Stimulated activated naive CD8-positive, alpha-beta T cell treated with anti-CD3 and anti-CD28 coated beads, Interleukin-15, amount 100 ng/mL, for 72 hours (primary cell): ENCODE measurements around the gene R3HDM2.
A peak's percentile ranks its signal among the peaks of the same experiment; 100 is the strongest.
"Not testable (repeated sequence)": the region's sequence is repeated elsewhere in the genome, so short reads cannot be mapped to it uniquely, and the experiment has no call there.

Source experiments
- ATAC-seq: fragments of 150-1000 bp; cut with Tn5 transposase; 2 replicates; pipeline ENCODE4 v1.10.0; 2021; ENCODE audit warnings: mild to moderate bottlenecking, moderate library complexity
- DNase-seq, 2 donors: peaks; one replicate each; pipeline ENCODE4 v3.0.0; 2021 to 2022
- H3K27ac Mint-ChIP-seq, 2 donors: one replicate each; pipeline ENCODE4 v1.8.0; 2022; ENCODE audit warnings: mild to moderate bottlenecking in 2 of 2, mixed read lengths in 2 of 2, moderate library complexity in 2 of 2
- H3K27me3 Mint-ChIP-seq: one replicate; pipeline ENCODE4 v1.8.0; 2022; ENCODE audit warnings: mixed read lengths
- H3K4me1 Mint-ChIP-seq: one replicate; pipeline ENCODE4 v1.8.0; 2022; ENCODE audit warnings: mild to moderate bottlenecking, mixed read lengths
- H3K4me3 Mint-ChIP-seq, 2 donors: one replicate each; pipeline ENCODE4 v1.8.0; 2022; ENCODE audit warnings: mild to moderate bottlenecking in 2 of 2, mixed read lengths in 2 of 2, moderate library complexity in 1 of 2
- H3K9me3 Mint-ChIP-seq, 2 donors: one replicate each; pipeline ENCODE4 v1.8.0; 2022; ENCODE audit warnings: mixed read lengths in 2 of 2

Gene R3HDM2

DNA sequence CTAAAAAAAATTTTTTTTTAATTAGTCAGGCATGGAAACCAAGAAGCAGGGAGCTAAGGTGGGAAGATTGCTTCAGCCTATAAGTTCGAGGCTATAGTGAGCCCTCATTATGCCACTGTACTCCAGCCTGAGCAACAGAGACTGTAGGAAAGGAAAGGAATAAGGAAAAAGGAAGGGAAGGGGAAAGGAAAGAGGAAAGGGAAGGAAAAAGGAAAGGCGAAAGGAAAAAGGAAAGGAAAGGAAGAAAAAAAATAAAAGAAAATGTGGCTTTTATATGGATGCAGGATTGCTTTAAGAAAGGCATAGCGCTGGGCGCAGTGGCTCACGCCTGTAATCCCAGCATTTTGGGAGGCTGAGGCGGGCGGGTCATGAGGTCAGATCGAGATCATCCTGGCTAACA lies 70.4 kb downstream of the R3HDM2 start:
- ATAC-seq (no peak), DNase-seq (no peak)
- H3K4me1 Mint-ChIP-seq, result no peaks in the 10 kb centered on the region
- H3K27ac Mint-ChIP-seq, result no peak overlapping the region
- H3K9me3 Mint-ChIP-seq, result no peaks in the 10 kb centered on the region
- no peaks in the 10 kb centered on the region for H3K27me3 Mint-ChIP-seq
- H3K4me3 Mint-ChIP-seq, result no peak overlapping the region

DNA sequence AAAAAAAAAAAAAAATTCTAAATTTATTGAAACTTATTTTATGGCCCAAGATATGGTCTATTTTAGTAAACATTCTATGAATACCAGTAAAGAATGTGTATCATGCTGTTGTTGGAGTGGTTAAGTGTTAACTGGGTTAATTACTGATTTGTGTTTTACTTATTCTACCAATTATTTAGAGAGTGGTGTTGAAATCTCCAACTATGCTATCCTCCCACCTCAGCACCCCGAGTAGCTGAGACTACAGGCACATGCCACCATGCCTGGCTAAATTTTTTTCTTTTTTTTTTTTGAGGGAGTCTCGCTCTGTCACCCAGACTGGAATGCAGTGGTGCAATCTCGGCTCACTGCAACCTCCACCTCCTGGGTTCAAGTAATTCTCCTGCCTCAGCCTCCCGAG lies 72.2 kb downstream of the R3HDM2 start:
- DNase-seq, result no peak
- Mint-ChIP-seq H3K9me3 (no peaks in the 10 kb centered on the region), H3K27me3 (no peaks in the 10 kb centered on the region), H3K4me1 (no peaks in the 10 kb centered on the region), H3K4me3 (no peak overlapping the region), H3K27ac (no peak overlapping the region)
- ATAC-seq, result no peak

DNA sequence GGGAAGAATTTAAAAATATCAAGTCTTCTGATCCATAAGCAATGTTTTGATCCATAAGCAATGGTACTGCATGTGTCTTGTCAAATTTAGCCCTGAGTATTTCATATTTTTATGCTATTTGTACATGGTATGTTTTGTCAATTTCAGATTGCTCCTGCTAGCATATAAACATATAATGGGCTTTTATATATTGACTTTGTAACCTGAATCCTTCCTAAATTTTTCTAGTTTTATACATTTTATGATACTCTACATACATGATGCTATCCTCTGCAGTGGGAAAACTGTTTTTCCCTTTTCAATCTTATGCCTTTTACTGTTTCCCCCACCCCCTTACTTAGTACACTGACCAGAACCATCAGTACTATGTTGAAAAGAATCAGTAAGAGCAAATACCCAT lies 75.1 kb downstream of the R3HDM2 start:
- Mint-ChIP-seq H3K9me3 (no peaks in the 10 kb centered on the region), H3K27ac (no peak overlapping the region), H3K27me3 (no peaks in the 10 kb centered on the region), H3K4me1 (no peaks in the 10 kb centered on the region), H3K4me3 (no peak overlapping the region)
- ATAC-seq (no peak), DNase-seq (no peak)

DNA sequence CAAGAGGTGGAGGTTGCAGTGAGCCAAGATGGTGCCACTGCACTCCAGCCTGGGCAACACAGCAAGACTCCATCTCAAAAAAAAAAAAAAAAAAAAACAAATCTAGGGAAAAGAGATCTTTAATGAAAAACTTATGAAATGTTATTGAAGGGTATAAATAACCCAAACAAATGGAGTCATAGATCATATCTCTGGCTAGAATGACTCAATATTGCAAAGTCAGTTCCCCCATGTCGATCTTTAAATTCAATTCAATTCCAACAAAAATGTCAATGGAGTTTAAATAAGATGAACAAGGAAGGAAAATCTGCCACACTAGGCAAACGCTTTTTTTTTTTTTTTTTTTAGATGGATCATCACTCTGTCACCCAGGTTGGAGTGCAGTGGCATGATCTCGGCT lies 78.7 kb downstream of the R3HDM2 start:
- DNase-seq, result no peak
- Mint-ChIP-seq H3K27me3 (no peaks in the 10 kb centered on the region), H3K4me1 (no peaks in the 10 kb centered on the region), H3K9me3 (peaks cover 1 to 5% of the 10 kb centered on the region in 2 donors), H3K27ac (no peak overlapping the region), H3K4me3 (no peak overlapping the region)
- ATAC-seq, result no peak

DNA sequence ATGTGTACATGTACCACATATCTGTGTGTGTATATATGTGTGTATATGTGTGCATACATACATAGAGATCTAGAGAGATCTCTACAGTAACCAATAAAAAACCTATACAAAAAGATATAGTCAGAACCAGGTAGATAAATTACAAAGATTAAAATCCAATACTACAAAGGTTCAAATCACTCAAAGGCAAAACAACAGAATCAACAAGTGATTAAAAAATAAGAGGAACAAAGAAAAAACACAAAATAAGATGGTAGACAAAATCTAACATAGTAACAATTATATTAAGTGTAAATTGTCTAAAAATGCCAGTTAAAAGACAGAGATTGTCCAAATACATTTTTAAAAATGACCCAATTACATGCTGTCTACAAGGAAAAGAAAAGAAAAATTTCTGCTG lies 83.6 kb downstream of the R3HDM2 start:
- Mint-ChIP-seq H3K27me3 (no peaks in the 10 kb centered on the region), H3K4me3 (no peak overlapping the region), H3K9me3 (peaks cover 4 to 11% of the 10 kb centered on the region in 2 donors), H3K27ac (no peak overlapping the region), H3K4me1 (peaks cover 29% of the 10 kb centered on the region)
- no peak for ATAC-seq
- DNase-seq, result no peak

DNA sequence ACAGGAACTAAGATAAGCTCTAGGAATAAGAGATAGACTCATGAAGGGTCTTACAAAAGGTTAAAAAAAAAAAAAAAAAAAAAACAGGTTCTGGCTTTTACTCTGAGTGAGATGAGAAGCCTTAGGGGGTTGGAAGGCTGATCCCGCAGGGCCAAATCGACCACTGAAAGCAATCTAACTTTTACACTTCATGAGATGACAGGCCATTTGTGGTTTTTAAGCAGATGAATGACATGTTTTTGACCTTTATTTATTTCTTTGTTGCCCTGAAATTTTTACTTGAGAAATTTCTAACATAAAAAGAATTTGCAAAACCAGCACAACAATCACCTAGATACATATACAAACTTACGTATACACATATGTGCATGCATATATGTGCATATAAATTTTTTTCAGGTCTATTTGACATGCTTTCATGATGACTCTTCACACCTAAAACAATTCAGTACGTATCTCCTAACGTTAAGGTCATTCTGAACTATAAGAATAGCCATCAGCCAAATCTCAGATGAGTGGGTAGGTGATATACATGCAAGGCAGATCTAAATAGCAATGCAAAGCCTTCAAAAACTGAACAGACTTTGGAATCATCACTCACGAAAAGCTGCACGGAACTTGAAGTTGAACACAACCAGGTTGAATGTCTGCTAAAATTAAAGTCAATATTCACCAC lies 87.0 kb downstream of the R3HDM2 start:
- Mint-ChIP-seq H3K4me1 (peaks cover 31% of the 10 kb centered on the region), H3K27ac (peak overlapping the region in 1 of 2 donors; percentile 80)
- peak; percentile 87 for ATAC-seq

DNA sequence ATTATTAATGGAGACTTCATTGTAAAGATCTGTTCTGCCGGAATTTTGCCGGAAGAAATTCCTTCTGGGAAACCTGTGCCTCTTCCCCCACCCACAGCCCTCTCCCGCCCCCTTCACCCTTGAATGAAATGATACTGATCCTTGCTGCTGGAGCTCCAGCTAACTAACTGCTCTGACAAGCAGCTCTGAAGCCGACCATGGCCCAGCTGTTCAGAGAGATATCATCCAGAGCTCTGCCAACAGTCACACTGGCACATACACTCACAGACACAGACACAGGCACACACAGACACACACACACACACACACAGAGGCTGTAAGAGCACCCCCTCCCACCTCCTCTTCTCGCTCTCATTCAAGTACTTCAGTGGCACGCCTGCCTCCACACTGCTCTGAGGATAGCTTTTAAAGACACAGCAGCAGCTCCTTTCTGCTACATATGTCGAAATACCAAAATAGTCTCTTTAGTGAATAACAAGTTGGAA lies 88.6 kb downstream of the R3HDM2 start:
- Mint-ChIP-seq H3K9me3 (peaks cover 4 to 6% of the 10 kb centered on the region in 2 donors), H3K4me1 (peaks cover 31% of the 10 kb centered on the region), H3K27ac (peak overlapping the region in 1 of 2 donors; percentile 86), H3K27me3 (no peaks in the 10 kb centered on the region), H3K4me3 (no peak overlapping the region)
- peak in 1 of 2 donors; percentile 17 for DNase-seq
- peak; percentile 66 for ATAC-seq

More for the DNA sequence above, 87.0 kb downstream of the R3HDM2 start:
- H3K27me3 Mint-ChIP-seq, result no peaks in the 10 kb centered on the region
- peak overlapping the region; percentile 4 to 20 for H3K4me3 Mint-ChIP-seq
- peak in 1 of 2 donors; percentile 56 for DNase-seq
- H3K9me3 Mint-ChIP-seq, result peaks cover 4 to 11% of the 10 kb centered on the region in 2 donors

DNA sequence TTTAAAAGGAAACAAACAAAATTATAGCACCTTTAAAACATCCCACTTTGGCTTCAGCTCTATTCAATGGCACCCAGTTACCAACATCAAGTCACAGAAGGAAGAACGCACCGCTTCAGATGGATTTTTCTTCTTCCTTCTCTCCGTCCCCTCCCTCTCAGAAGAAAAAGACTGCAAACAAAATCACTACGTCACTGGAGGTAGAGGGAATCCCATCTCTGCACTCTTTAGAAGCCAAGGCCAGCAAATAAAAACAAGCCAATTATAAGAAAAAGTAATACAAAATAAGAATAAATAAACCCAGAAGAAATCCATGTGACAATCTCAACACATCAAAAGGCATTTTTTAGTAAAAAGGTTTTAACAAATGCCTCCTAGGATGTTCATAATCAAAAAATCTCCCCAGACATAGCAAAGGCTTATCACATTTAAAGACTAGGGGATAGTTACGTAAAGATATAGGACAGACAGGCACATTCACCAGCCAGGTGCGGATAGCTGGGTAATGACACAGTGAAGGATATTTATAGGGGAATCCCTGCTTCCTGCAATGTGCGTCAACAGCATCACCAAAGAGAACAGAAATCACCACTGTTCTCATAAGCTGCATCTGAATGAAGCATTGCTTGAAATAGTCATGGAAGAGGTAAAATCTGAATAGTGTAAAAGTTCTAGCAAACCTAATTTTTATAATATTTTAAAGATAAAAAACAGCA lies 89.4 kb downstream of the R3HDM2 start:
- DNase-seq (no peak), ATAC-seq (peak; percentile 60)
- peak overlapping the region in 1 of 2 donors; percentile 34 for H3K4me3 Mint-ChIP-seq
- no peaks in the 10 kb centered on the region for H3K27me3 Mint-ChIP-seq
- peaks cover 31% of the 10 kb centered on the region for H3K4me1 Mint-ChIP-seq
- H3K27ac Mint-ChIP-seq, result no peak overlapping the region
- peaks cover 0 to 4% of the 10 kb centered on the region in 2 donors for H3K9me3 Mint-ChIP-seq

DNA sequence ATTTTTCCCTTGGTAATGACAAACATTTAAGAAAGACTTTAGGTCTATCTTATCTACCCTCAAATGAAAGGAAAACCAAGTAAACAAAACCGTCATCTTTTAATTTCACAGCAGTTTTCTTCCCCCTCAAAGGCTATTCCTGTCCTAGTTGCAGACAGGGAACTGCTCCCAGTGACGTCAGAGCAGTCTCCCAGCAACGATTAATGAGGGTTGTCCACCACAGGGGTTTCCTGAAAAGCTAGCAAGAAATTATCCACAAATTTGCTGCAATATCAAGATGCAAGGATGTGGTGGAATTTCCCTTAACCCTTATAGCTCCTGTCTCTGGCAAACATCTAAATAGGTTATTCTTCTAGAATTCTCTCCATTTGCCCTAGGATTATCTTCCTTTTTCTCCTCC lies 90.7 kb downstream of the R3HDM2 start:
- Mint-ChIP-seq H3K27ac (peak overlapping the region in 1 of 2 donors; percentile 30), H3K4me1 (peaks cover 30% of the 10 kb centered on the region)
- DNase-seq, result no peak

DNA sequence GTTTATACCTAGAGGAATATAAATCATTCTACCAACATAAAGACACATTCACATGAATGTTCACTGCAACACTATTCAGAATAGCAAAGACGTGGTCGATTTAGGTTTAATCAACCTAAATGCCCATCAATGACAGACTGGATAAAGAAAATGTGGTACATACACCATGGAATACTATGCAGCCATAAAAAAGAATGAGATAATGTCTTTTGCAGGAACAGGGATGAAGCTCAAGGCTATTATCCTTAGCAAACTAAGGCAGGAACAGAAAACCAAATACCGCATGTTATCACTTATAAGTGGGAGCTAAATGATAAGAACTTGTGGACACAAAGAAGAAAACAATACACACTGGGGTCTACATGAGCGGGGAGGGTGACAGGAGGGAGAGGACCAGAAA lies 94.5 kb downstream of the R3HDM2 start:
- not testable (repeated sequence) for H3K4me1 Mint-ChIP-seq, H3K9me3 Mint-ChIP-seq, ATAC-seq, H3K4me3 Mint-ChIP-seq, H3K27me3 Mint-ChIP-seq, H3K27ac Mint-ChIP-seq, DNase-seq

More for the DNA sequence above, 90.7 kb downstream of the R3HDM2 start:
- Mint-ChIP-seq H3K27me3 (no peaks in the 10 kb centered on the region), H3K4me3 (peak overlapping the region in 1 of 2 donors; percentile 23), H3K9me3 (peaks cover 0 to 4% of the 10 kb centered on the region in 2 donors)
- no peak for ATAC-seq

DNA sequence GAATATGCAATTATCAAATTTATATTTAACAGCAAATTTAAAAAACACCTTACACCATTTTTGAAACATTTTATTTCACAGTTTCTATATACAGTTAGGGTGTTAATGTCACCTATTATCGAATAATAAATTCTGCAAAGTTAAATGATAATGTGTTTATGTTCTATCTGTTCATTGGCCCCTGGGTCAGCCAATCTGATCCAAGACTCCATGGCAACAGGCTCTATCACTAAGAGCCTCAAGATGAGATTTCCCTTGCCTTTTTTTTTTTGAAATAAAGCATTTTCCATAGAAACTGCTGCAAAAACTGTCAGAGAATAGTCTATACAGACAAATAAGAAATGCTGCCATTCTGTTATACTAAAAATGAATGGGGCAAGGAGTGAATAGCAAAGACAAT lies 96.6 kb downstream of the R3HDM2 start:
- no peak overlapping the region for H3K4me3 Mint-ChIP-seq
- no peak overlapping the region for H3K27ac Mint-ChIP-seq
- H3K27me3 Mint-ChIP-seq, result no peaks in the 10 kb centered on the region
- H3K9me3 Mint-ChIP-seq, result no peaks in the 10 kb centered on the region
- no peak for DNase-seq
- ATAC-seq, result no peak
- no peaks in the 10 kb centered on the region for H3K4me1 Mint-ChIP-seq

DNA sequence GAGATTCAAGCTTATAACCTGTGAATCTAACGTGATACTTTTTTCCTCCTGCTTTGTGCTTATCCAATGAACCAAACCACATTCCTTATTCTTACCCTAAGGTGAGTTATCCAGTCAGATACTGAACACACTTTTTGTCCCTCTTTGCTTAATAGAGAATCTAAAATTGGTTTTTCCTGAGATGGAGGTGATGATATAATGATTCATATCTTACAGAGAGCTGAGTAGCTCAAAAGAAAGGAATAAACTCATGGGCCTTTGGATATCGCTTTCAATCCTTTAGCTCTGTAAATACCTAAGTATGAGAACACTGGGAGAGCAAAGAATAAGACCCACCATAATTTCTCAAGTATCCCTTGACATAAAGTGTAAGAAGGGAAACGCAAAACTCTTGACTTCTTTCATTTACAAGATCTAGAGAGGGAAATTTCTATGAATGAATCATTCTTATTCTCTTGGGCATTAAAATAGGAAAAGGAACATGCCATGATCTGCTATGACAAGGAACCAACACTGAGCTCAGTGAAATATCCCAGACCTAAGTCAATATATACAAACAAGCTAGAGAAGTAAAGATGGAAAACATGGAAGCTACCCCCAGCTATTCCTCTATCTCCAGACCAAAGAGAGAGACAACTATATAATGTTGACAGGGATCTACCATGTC lies 98.1 kb downstream of the R3HDM2 start:
- no peaks in the 10 kb centered on the region for H3K4me1 Mint-ChIP-seq
- no peak overlapping the region for H3K4me3 Mint-ChIP-seq
- DNase-seq (no peak), ATAC-seq (no peak)
- no peak overlapping the region for H3K27ac Mint-ChIP-seq
- no peaks in the 10 kb centered on the region for H3K9me3 Mint-ChIP-seq
- H3K27me3 Mint-ChIP-seq, result no peaks in the 10 kb centered on the region

DNA sequence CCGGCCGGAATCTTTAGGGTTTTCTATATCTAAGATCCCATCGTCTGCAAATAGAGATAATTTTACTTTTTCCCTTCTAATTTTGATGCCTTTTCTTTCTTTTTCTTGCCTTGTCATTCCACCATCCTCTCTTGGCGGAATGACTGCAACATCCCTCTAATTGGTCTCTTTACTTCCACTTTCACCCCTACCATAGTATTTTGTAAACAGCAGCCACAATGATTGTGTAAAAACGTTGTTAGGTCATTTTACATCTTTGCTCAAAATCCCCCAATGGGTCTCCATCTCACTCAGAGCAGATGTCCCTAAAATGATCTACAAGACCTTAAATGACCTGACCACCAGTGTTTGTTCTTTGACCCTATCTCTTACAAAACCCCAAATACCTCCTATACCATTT lies 99.9 kb downstream of the R3HDM2 start:
- Mint-ChIP-seq H3K27ac (no peak overlapping the region), H3K9me3 (no peaks in the 10 kb centered on the region), H3K4me1 (no peaks in the 10 kb centered on the region), H3K4me3 (no peak overlapping the region), H3K27me3 (no peaks in the 10 kb centered on the region)
- DNase-seq, result no peak
- no peak for ATAC-seq

DNA sequence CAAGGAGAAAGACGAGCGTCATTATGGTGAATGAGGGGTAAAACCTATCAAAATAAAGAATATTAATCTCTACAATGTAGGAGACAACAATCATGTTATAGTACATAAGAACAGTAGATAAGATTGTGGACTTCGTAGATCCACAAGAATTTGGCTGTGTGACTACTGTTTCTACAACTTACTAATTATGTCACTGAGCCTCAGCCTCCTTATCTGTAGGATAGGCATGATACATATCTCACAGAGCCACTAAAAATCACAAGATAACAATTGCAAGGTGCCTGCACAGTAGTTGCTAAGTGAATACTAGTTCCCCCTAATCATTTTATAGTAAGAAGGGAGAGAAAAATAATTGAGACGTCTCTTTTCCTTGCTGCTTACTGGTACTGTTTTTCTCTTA lies 101.6 kb downstream of the R3HDM2 start:
- no peak for DNase-seq
- Mint-ChIP-seq H3K27ac (no peak overlapping the region), H3K27me3 (no peaks in the 10 kb centered on the region), H3K4me3 (no peak overlapping the region), H3K4me1 (no peaks in the 10 kb centered on the region), H3K9me3 (no peaks in the 10 kb centered on the region)
- no peak for ATAC-seq

DNA sequence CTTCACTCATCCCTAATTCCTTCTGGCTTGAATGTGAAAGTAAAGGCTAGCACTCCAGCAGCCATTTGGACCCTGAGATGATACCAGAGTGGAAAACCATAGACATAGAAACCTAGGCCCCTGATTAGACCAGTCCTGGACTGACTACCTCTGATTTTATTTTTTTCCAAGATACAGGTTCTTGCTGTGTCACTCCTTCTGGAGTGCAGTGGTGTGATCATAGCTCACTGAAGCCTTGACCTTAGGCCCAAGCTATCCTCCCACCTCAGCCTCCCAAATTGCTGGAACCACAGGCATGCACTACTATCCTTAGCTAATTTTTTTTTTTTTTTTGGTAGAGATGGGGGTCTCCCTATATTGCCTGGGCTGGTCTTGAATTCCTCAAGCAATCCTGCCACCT lies 105.4 kb downstream of the R3HDM2 start:
- Mint-ChIP-seq H3K4me3 (no peak overlapping the region), H3K4me1 (no peaks in the 10 kb centered on the region), H3K27ac (no peak overlapping the region), H3K27me3 (no peaks in the 10 kb centered on the region), H3K9me3 (no peaks in the 10 kb centered on the region)
- ATAC-seq, result no peak
- no peak for DNase-seq

DNA sequence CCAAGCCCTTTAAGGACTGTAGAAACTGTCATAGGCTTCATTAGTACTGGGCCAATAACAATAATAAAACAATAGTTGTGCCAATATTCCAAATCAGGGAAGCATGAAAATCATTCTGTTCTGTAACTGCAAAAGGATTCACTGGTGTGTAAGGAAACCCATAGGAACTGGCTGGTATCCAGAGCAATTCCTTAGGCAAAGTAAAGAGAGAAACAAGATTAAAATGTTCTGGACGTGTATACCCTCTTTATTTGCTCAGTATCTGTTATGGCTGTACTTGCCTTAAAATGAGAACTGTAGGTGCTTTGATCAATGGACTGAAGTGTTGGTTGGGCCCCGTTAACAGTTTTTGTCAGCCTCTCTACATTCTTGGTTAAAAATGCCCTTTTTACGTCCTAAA lies 107.4 kb downstream of the R3HDM2 start:
- H3K9me3 Mint-ChIP-seq, result no peaks in the 10 kb centered on the region
- H3K4me3 Mint-ChIP-seq, result no peak overlapping the region
- no peaks in the 10 kb centered on the region for H3K27me3 Mint-ChIP-seq
- ATAC-seq (no peak), DNase-seq (no peak)
- H3K27ac Mint-ChIP-seq, result no peak overlapping the region
- H3K4me1 Mint-ChIP-seq, result no peaks in the 10 kb centered on the region
